HG03196 (cell line): Measurements from ENCODE around the gene KLK5.
"Not testable (repeated sequence)": the region's sequence is repeated elsewhere in the genome, so short reads cannot be mapped to it uniquely, and the experiment has no call there.

Experiments used
- ATAC-seq: cut with Tn5 transposase; IDR thresholded peaks from one replicate; pipeline ENCODE4 v1.9.1; 2021; ENCODE audit not compliant: unreplicated experiment

Gene KLK5

DNA sequence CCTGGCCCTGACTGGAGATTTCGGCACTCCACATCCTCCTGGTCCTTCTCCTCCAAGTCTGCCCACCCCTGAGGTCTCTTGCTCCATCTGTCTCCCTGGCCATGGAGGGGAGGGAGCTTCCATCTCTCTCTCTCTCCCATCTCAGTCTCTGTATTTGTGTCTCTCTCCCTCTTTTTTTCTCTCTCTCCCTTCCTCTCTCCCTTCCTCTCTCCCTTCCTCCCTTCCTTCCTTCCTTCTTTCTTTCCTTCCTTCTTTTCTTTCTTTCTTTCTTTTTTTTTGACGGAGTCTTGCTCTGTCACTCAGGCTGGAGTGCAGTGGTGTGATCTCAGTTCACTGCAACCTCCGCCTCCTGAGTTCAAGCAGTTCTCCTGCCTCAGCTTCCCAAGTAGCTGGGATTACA lies 17.0 kb upstream of the KLK5 start:
- not testable (repeated sequence) for ATAC-seq

DNA sequence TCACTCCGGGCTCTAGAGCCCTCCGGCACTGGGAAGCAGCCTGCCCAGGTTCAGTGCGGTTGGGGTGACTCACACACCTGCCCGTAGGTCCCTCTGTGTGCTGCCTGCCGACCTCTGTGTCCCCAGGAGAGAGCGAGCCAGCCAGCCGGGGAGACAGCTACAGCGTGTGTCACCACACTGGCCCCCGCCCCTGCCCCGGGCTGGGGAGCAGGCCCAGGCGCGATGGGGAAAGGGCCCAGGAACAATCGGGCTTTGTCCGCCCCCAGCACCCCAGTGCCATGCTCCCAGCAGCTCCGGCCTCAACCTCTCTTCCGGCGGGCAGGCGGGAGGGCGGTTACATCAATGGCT lies 16.5 kb upstream of the KLK5 start, which contains the start of gene KLK6:
KLK6 (minus strand) TSS at position 179 of the 348 bp plus-strand sequence. CDS start 1,487 bp downstream, outside the sequence.
- ATAC-seq, result no peak

DNA sequence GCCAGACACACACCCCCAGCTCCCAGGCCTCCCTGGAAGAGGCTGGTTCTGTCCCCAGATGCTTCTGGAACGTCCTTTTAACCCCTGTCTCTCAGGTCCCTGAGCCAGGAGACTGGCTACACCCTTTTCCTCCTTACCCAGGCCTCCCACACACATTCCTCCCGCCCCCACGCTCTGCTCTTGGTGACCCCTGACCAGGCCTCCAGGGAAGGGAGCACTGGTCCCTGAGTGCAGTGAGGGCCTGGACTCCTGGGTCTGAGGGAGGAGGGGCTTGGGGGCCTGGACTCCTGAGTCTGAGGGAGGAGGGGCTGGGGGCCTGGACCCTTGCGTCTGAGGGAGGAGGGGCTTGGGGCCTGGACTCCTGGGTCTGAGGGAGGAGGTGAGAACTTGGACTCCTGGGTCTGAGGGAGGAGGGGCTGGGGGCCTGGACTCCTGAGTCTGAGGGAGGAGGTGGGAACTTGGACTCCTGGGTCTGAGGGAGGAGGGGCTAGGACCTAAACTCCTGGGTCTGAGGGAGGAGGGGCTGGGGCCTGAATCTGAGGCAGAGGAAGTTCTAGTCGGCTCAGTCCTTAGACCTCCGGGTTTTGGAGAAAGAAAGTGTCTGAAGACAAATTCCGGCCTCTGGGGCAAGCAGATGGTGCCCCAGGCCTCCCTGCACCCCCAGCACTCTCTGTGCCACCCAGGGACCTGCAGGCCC lies 16.0 kb upstream of the KLK5 start:
- ATAC-seq, result no peak

DNA sequence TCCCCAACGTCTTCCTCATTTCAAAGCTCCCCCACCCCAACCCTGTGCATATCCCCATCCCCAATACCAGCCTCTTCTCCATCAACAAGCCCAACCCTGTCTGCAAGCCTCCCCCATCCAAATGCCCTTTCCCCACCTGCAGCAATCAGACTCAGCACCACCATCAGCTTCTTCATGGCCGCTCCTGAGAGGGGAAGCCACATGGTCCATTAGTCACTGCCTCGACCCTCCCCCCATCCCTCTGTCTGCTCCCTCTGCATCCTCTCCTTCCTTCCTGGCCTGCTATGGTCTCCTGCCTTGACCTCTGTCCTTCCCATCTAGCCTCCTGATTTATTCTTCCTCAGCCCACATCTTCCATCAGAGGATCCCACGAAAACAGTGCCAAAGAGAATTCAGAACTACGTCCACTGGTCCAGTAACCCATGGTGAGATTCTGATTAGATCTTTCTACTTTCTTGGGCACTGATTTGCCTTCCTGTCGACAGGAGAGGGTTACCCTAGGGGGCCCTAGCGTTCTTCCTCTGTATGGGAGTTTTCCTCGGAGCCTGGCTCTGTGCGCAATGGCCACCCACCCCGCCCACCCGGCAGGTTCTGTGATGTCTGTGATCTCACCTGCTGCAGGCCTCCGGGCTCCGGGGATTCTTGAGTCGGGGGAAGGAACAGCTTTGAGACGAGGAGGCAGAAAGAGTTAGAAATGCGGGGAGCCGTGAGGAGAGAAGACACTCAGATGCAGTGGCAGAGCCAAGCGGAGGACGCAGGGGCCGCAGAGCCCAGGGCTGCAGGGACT lies 15.3 kb upstream of the KLK5 start:
- no peak for ATAC-seq

DNA sequence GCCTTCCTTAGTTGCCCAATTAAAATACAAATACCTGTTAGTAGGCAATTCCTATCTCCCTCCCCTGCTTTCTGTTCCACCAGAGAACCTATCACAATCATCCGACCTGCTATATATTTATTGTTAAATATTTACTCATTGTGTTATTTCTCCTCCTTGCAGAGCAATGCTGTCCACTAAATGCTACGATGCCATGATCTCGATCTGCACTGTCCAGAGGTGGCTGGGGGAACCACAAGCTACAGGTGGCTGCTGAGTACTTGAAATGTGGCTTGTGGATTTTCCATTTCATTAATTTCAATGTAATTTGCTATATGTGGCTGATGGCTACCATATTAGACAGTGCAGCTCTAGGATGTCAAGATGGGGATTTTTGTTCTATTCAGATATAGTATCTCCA lies 11.4 kb upstream of the KLK5 start:
- ATAC-seq, result no peak

DNA sequence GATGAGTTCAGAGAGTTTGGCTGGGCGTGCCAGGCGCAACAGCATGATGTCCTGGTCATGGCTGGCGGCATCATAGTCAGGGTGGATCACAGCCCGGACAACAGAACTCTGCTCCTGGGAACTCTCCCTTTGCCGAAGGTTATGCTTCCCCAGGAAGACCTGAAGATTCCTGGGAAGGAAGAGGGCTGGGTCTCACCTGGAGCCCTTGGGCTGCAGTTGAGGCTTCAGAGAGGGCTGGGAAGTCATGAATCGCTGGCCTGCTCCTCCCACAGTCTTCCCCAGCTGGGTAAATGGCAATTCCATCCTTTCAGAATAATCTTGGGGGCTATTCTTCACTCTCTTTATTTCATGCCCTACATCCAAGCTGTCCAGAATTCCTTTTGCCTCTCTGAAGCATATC lies 10.5 kb upstream of the KLK5 start:
- ATAC-seq, result no peak

DNA sequence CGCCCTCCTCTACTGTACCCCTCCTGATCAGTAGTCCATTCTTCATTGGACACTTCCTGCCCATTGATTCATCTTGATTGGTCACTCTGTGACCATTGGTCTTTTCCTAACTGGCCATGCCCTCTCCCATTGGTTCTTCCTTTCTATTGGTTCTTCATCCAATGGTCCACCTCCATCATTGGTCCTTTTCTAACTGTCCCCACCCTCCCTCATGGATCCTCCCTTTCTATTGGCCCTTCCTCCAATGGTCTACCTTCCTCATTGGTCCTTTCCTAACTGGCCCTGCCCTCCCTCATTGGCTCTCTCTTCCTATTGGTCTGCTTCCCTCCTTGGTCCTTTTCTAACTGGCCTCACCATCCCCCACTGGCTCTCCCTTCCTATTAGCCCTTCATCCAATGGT lies 9.4 kb upstream of the KLK5 start:
- no peak for ATAC-seq

DNA sequence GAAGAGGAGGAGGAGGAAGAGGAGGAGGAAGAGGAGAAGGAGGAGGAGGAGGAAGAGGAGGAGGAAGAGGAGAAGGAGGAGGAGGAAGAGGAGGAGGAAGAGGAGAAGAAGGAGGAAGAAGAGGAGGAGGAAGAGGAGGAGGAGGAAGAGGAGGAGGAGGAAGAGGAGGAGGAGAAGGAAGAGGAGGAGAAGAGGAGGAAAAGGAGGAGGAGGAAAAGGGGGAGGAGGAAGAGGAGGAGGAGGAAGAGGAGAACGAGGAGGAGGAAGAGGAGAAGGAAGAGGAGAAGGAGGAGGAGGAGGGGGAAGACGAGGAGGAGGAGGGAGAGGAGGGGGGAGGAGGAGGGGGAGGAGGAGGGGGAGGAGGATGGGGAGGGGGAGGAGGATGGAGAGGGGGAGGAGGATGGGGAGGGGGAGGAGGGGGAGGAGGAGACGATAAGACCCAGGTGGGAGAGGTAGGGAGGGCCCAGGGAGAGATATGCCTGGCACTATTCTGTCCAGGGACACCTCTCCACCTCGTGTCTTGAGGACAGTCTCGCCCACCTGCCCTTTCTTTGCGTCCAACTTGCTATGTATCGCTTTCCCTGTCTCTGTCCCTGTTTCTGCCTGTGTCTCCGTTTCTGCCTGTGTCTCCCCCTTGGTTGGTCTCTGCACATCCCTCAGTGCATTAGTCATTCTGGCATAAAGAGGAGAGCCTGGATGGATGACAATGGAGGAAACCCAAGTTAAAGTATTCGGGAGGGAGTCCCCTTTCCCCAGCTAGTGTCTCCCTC lies 7.1 kb upstream of the KLK5 start:
- no peak for ATAC-seq

DNA sequence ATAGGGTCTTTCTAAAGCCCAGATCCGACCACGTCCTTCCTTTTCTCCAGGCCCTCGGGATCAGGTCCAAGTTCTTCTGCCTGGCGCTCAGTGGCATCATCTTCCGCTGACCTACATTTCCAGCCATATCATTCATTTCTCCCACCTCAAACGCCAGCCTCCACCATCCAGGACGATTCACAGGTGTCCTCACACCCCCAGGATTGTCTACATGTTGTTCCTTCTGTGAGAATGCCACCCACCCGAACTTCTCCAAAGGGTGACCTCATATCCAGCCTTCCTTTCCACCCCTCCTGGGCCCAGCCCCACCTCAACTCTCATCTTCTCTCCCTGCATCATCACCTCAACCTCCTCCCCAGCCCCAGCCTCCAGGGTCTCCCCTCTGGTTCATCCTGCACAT lies 4.7 kb upstream of the KLK5 start:
- no peak for ATAC-seq

DNA sequence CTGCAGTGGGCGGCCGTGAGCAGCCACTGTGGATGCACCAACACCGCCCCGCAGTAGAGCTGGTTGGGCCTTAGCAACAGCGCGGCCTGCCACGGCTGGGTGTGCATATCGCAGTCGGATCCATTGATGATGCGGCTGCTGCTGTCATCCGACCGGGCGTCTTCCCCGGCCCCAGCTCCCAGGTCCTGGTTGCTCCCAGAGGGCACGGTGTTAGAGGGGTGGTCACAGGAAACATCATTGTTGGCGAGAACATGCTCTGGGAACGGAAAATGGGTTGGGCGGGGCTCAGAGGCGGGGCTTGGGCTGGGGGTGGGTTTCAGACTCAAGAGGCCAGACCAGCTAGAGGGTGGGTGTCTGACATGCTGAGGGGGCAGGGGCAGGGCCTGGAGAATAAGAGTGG lies 3.0 kb downstream of the KLK5 start:
- ATAC-seq, result no peak

DNA sequence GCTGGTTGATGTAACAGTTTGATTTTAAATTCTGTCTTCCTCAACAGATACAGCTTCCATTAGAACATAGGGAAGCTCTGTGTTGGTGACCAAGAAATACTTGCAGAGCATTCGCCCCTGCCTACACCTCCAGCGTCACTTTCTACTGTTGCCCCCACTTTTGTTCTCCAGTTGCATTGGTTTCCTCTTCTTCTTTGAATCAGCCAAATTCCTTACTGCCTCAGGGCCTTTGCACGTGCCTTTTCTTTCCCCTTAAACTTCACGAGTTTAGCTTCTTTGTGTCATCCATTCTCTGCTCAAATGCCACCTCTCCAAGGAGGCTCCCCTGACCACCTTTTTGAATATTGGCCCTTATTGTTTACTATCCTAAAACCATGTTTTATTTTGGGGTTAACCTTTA lies 5.7 kb downstream of the KLK5 start:
- ATAC-seq, result no peak

DNA sequence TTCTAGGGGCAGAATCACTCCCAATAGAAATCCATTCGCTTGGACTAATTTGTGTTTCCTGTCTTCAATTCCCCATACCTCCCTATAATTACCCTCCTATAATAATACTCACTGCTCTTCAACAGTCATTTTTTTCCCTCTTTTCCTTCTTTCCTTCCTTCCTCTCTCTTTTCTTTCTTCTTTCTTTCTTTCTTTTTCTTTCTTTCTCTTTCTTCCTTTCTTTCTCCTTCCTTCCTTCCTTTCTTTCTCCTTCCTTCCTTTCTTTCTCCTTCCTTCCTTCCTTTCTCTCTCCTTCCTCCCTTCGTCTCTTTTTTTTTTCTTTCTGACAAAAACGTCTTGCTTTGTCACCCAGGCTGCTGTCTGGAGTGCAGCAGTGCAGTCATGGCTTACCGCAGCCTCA lies 8.0 kb downstream of the KLK5 start:
- no peak for ATAC-seq

DNA sequence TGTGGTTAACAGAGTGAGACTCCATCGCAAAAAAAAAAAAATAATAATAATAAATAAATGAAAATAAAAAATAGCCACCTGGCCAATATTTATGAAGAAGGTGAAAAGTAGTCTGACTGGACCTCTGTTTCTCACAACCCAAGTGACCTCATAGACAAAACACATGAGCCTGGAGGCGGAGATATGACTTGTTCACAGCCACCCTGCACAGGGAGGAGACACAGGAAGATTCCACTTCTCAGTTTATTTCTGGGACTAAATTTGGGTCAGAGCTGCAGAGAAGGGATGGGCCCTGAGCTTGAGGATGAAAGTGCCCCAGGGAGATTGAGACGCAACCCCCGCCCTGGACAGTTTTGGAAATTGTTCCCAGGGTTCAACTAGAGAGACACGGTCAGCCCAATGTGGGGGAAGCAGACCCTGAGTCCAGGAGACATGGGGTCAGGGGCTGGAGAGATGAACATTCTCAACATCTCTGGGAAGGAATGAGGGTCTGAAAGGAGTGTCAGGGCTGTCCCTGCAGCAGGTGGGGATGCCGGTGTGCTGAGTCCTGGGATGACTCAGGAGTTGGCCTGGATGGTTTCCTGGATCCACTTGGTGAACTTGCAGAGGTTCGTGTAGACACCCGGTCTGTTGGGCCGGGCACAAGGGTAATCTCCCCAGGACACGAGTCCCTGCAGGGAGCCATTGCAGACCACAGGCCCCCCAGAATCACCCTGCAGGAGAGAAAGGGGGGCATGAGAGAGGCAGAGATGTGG lies 9.6 kb downstream of the KLK5 start:
- no peak for ATAC-seq

DNA sequence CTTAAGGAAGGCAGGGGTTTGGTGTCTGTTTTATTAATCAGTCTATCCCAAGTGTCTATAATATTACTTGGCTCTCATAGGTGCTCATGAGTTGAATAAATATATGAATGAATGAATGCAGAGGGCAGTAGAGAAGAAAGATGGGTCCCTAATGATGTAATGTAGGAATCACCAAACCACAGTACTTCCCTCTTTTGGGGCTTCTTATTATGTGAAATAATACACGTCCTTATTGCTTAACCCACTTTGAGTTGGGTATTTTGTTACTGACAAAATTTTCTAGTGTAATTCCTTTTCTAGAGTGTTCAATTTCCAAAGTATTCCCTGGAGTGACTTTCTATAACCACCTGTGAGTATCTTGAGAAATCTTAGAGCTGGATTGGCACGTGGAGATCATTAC lies 13.2 kb downstream of the KLK5 start:
- ATAC-seq, result no peak

DNA sequence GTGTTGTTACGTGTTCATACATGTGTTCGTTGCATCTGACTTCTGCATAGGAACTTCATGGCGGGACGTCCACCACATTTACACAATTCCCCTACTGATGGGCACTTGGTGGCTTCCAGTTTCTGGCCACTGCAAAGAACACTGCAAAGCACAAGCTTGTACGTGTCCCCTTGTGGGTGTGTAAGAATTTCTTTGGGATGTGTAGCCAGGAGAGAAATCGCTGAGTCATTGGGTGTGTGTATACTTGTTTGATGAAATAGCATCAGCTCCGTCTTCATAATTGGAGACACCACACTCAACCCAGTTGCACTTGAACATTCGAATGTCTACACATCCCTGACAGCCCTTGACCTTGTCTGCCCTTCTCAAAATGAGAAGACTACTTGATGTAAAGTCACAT lies 19.2 kb downstream of the KLK5 start:
- ATAC-seq, result no peak

DNA sequence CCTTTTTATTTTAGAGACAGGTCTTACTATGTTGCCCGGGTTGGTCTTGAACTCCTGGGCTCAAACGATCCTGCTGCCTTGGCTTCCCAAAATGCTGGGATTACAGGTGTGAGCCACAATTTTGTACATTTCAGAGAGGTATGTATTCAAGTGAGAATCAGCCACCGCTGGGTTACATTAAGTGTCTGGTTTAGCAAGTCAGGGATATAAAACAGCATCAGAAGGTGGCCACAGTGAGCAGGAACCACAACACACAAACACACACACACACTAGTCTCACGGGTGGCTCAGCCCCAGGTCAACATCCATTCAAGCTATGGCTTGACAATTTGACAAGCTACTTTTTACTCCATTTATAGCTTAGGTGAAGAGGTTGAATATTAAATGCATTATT lies 20.2 kb downstream of the KLK5 start:
- no peak for ATAC-seq

DNA sequence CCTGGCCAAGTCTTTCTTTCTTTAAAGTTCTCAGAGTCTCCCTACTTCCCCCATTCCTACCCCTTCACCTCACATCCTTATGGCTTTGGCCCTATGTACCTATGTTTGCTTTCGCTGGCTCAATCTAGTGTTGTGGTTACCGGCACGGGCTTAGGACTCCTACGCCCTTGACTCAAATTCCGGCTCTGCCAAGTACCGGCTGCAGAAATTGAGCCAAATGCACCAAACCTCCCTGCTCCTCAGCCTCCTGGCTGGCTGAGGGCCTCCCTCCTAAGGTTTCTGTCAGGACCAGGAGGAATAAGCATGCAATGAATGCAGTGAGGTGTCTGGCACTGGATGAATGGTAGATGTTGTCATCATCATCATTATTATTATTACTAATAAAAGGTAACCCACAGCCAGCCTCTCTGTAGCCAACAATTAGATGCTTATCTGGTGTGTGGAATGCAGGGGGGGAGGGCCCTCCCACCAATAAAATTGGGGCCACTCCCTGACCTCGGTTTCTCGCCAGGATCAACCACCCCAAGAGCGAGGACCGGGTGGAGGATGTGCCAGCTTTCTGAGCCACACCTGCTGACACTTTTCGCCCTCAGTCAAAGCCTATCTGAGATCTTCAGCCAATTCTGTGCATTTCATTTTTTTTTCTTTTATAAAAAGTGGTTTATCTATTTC lies 20.7 kb downstream of the KLK5 start:
- no peak for ATAC-seq

DNA sequence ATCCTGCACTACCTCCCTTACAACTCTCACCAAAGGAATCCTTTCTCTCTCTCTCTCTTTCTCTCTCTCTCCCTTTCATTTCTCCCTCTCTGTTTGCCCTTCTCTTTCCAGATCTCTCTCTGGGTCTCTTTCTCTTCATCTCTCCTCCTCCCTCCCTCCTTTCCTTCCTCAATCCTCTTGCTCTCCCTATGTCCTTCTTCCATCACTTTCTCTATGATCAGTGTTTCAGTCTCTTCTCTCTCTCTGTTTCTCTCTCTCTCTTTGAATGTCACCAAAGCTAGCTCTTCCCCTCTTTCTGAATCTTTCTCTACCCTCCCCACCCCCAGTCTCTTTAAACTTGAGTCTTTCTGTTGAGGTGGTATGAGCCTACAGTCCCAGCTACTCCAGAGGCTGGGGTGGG lies 21.8 kb downstream of the KLK5 start:
- ATAC-seq, result no peak

DNA sequence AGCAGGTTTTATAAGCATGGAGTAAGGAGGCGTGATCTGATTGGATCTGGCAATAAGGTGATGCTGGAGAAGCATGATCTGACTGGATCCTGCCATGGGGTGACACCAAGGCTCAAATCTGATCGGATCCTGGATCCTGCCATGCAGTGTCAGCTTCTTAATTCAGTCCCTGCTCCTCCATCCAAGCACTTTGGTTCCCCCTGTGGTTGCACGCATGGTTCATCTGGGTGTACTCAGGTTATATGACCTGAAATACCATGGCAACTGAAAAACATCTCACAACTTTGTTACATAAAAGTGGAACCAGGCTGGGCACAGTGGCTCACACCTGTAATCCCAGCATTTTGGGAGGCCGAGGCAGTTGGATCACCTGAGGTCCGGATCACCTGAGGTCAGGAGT lies 24.0 kb downstream of the KLK5 start:
- no peak for ATAC-seq

DNA sequence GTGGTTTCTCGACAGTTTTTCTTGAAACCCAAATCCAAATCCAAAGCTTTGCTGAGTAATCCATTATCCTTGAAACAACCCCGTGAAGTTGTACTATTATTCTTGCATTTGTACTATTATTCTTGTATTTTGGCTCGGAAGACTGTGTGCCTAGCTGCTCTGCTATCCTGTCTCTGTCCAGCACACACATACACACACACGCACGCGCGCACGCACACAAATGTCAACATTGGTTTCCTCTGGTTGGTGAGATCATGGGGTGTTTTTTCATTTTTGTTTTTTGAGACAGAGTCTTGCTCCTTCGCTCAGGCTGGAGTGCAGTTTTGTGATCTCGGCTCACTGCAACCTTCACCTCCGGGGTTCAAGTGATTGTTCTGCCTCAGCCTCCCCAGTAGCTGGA lies 26.7 kb downstream of the KLK5 start:
- no peak for ATAC-seq

DNA sequence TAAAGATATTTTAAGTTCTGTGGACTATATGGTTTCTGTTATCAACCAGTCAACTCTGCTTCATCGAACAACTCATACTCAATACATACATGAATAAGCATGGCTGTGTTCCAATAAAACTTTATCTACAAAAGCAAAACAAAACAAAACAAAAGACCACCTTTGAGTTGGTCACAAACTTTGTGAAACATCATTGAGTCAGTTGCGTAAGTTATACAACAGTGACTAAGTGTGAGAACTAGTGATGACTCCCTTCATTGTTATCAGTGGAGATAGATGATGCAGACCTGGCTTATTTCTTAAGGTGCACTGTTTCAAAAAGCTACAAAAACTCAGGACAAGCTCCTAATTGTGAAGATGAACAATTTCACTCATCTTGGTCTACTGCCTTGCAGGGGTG lies 27.1 kb downstream of the KLK5 start:
- ATAC-seq, result no peak
